ENCODE measurements around the gene PTGES2.

The PTGES2 gene

DNA sequence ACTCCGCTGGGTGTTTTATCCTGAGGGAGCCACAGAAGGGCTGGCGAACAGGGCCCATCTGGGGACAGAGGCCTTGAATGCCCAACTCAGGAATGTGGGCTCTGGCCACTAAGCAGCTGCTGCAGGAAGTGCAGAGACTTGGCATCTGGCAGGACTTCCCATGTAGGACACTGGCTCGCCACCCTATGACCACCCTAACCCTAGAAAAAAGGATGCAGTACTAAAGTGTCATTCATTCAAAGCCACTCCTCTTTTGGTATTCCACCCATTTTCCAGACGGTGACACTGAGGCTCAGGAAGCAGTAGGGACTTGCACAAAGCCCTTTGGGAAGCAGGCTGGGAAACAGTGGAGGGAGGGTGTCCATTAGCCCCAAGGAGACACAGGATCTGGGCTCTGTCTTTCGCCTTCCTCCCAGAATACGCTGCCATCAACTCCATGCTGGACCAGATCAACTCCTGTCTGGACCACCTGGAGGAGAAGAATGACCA, 35.5 kb upstream of the PTGES2 start:
- no peak for ATAC-seq
- no peak for TF ChIP-seq GLIS3 (CRISPR knock-in tag; IDR thresholded peaks at IDR 0.05)
- no peak for TF ChIP-seq RARB (CRISPR knock-in tag; IDR thresholded peaks at IDR 0.05)
- TF ChIP-seq CSDC2 (CRISPR knock-in tag; IDR thresholded peaks at IDR 0.05): no peak
- TF ChIP-seq ZNF70 (CRISPR knock-in tag; IDR thresholded peaks at IDR 0.05): no peak
- TF ChIP-seq POU6F1 (CRISPR knock-in tag; IDR thresholded peaks at IDR 0.05; ENCODE audit: borderline replicate concordance, low read depth): no peak
- no peak for TF ChIP-seq ZNF565 (CRISPR knock-in tag; conservative IDR thresholded peaks at IDR 0.05; ENCODE audit: low read depth)
- TF ChIP-seq ZC3H10 (CRISPR knock-in tag; IDR thresholded peaks at IDR 0.05): no peak

DNA sequence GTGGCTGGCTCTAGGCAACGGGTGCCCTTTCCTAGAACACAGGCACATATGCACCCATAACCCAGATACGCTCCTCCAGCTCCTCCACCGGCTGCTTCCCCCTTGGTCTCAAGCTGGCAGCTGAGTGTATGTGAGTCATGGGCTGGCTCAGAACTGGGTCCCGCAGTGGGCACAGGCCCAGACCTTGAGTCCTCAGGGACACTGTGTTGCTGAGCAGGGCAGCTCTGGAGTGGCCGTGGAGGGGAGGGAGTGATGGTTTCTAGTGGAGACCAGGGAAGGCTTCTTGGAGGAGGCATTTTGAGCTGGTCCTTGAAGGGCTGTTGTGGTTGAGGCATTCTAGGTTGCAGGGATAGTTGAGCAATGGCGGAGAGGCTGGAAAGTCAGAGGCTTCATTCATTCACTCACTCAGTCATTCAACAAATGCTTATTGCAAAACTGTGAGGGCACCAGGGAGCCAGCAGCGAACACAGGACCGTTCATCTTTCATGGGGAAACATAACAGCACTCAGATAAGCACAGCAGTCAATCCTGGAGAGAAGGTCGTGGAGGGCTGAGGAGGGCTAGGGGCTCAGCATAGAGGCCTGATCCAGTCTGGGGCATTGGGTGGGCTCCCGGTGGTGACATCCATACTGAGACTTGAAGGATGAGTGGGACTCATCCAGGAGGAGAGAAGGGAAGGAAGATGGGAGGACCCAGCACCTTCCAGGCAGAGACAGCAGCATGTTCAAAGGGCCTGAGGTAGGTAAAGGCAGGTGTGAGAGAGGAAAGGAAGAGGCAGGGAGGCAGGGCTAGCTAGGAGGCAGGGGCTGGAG, 34.9 kb upstream of the PTGES2 start:
- no peak for ATAC-seq
- TF ChIP-seq ZC3H10 (CRISPR knock-in tag; IDR thresholded peaks at IDR 0.05): no peak
- no peak for TF ChIP-seq TCF4 (CRISPR knock-in tag; IDR thresholded peaks at IDR 0.05; ENCODE audit: borderline replicate concordance)

DNA sequence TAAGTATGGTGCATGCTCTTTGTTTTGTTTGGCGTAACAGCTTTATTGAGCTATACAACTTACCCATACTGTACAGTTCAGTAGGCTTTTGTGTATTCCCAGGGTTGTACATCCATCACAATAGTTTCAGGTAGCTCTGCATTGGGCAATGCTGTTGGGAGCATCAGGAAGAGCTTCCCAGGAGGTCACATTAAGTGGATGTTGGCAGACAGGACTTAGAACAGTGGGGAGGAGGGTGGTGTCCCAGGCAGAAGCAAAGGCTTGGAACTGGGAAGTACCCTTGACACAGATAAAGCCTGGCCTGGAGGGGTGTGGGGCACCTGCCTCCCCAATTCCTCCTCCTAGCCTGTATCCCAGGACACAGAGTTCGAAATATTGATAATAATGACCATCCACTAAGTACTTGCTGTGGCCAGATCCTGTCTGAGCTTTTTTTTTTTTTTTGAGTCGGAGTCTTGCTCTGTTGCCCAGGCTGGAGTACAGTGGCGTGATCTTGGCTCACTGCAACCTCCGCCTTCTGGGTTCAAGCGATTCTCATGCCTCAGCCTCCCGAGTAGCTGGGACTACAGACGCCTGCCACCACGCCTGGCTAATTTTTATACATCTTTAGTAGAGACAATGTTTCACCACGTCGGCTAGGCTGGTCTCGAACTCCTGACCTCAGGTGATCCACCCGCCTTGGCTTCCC, 33.8 kb upstream of the PTGES2 start:
- 0 out of 3 replicates have a peak, but pooled peaks have one; percentile 1 for ATAC-seq
- TF ChIP-seq BACH2 (CRISPR knock-in tag; IDR thresholded peaks at IDR 0.05; ENCODE audit: borderline replicate concordance) (no peak), TCF4 (CRISPR knock-in tag; IDR thresholded peaks at IDR 0.05; ENCODE audit: borderline replicate concordance) (no peak), ESRRG (CRISPR knock-in tag; IDR thresholded peaks at IDR 0.05) (no peak), RARB (CRISPR knock-in tag; IDR thresholded peaks at IDR 0.05) (no peak), CSRNP3 (CRISPR knock-in tag; IDR thresholded peaks at IDR 0.05) (no peak), ZNF565 (CRISPR knock-in tag; conservative IDR thresholded peaks at IDR 0.05; ENCODE audit: low read depth) (no peak), ISL1 (CRISPR knock-in tag; IDR thresholded peaks at IDR 0.05) (no peak)

- no peak for TF ChIP-seq ZNF565 (CRISPR knock-in tag; conservative IDR thresholded peaks at IDR 0.05; ENCODE audit: low read depth)
- TF ChIP-seq ZNF8 (CRISPR knock-in tag; IDR thresholded peaks at IDR 0.05): no peak
- no peak for TF ChIP-seq ZC3H10 (CRISPR knock-in tag; IDR thresholded peaks at IDR 0.05)
- TF ChIP-seq CSDC2 (CRISPR knock-in tag; IDR thresholded peaks at IDR 0.05): no peak
- TF ChIP-seq, protein P1, sequence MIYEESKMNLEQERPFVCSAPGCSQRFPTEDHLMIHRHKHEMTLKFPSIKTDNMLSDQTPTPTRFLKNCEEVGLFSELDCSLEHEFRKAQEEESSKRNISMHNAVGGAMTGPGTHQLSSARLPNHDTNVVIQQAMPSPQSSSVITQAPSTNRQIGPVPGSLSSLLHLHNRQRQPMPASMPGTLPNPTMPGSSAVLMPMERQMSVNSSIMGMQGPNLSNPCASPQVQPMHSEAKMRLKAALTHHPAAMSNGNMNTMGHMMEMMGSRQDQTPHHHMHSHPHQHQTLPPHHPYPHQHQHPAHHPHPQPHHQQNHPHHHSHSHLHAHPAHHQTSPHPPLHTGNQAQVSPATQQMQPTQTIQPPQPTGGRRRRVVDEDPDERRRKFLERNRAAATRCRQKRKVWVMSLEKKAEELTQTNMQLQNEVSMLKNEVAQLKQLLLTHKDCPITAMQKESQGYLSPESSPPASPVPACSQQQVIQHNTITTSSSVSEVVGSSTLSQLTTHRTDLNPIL (CRISPR knock-in tag; IDR thresholded peaks at IDR 0.05; ENCODE audit: low read depth): no peak
- no peak for TF ChIP-seq ZNF70 (CRISPR knock-in tag; IDR thresholded peaks at IDR 0.05)
- TF ChIP-seq TSHZ2 (CRISPR knock-in tag; IDR thresholded peaks at IDR 0.05): no peak
Observed at GRCh38 chr9:128160603-128160987, 33.1 kb upstream of the PTGES2 start.

More at GRCh38 chr9:128160603-128160987, 33.1 kb upstream of the PTGES2 start:
- ATAC-seq: peak; percentile 37

Measured in SK-N-SH treated with all-trans-retinoic acid at 6 μM for 48 hours (cell line).